Caco-2 (cell line): Measurements from ENCODE around the gene SRRM4. TPM values are rescaled to one million over a fixed set of nuclear protein-coding genes. Genes with fewer than 3 reads are reported as not detected.
A peak's percentile ranks its signal among the peaks of the same experiment; 100 is the strongest.

Experiments used
- BruUV-seq: library from RNA; stranded (reverse); fragments of 400-500 nt; replicated peaks from 2 replicates; lab custom pipeline; 2021; lab: Mats Ljungman, UMichigan
- CTCF ChIA-PET: fragments of 300-600 bp; sonication (Branson Sonifier 250); formaldehyde crosslinking; loops from one replicate; lab custom pipeline; 2022; ENCODE audit warnings: antibody characterized with exemption; lab: Charles Lee
- POLR2A ChIA-PET: fragments of 300-600 bp; sonication (Branson Sonifier 250); formaldehyde crosslinking; loops from one replicate; lab custom pipeline; 2022; ENCODE audit warnings: antibody characterized with exemption; lab: Charles Lee
- DNase-seq, 2 experiments: peaks; one replicate each; pipeline versions ENCODE4 v3.0.0 to v3.0.0-alpha.2; 2020 to 2022
- H3K27me3 ChIP-seq: replicated peaks from 2 replicates; pipeline ENCODE4 v1.6.0; 2011; ENCODE audit warnings: low read length; ENCODE audit not compliant: control insufficient read depth, insufficient read depth
- H3K36me3 ChIP-seq: 2 replicates; pipeline ENCODE4 v1.5.1; 2011; ENCODE audit warnings: low read length; ENCODE audit not compliant: control insufficient read depth, insufficient read depth
- H3K4me1 ChIP-seq: fragments of 250-450 bp; sonication (Bioruptor Pico); 2 replicates; pipeline ENCODE4 v1.5.1; 2020; ENCODE audit warnings: mild to moderate bottlenecking
- H3K4me3 ChIP-seq: 2 replicates; pipeline ENCODE4 v1.5.1; 2011; ENCODE audit warnings: low read depth, mild to moderate bottlenecking, control low read depth, low read length
- H3K9me3 ChIP-seq: fragments of 250-450 bp; sonication (Bioruptor Pico); 2 replicates; pipeline ENCODE4 v1.5.1; 2020; ENCODE audit warnings: mild to moderate bottlenecking, moderate library complexity
- H3K27ac Mint-ChIP-seq: one replicate; pipeline ENCODE4 v1.8.0; 2022; ENCODE audit warnings: mixed read lengths; ENCODE audit not compliant: unreplicated experiment
- H3K27me3 Mint-ChIP-seq: one replicate; pipeline ENCODE4 v1.8.0; 2022; ENCODE audit warnings: mixed read lengths; ENCODE audit not compliant: insufficient read depth, unreplicated experiment
- H3K36me3 Mint-ChIP-seq: one replicate; pipeline ENCODE4 v1.8.0; 2022; ENCODE audit warnings: mild to moderate bottlenecking, mixed read lengths; ENCODE audit not compliant: insufficient read depth, unreplicated experiment
- H3K4me1 Mint-ChIP-seq: one replicate; pipeline ENCODE4 v1.8.0; 2022; ENCODE audit warnings: low read depth, mixed read lengths; ENCODE audit not compliant: unreplicated experiment
- H3K4me3 Mint-ChIP-seq: one replicate; pipeline ENCODE4 v1.8.0; 2022; ENCODE audit warnings: mild to moderate bottlenecking, moderate library complexity, mixed read lengths; ENCODE audit not compliant: unreplicated experiment
- H3K9me3 Mint-ChIP-seq: one replicate; pipeline ENCODE4 v1.8.0; 2022; ENCODE audit warnings: mixed read lengths; ENCODE audit not compliant: unreplicated experiment
- CTCF ChIP-seq, 2 experiments: fragments of 200-600 bp in 1 of 2; IDR thresholded peaks; 1 replicate in 1 of 2; 2 replicates in 1 of 2; pipeline versions ENCODE4 v1.5.1 to v1.8.0; 2011 to 2022; ENCODE audit warnings: antibody characterized with exemption in 1 of 2, control low read depth in 1 of 2, inconsistent platforms in 1 of 2, low read depth in 1 of 2, low read length in 1 of 2, mild to moderate bottlenecking in 1 of 2, moderate library complexity in 1 of 2; ENCODE audit not compliant: insufficient read depth in 1 of 2, severe bottlenecking in 1 of 2, unreplicated experiment in 1 of 2
- intact Hi-C: fragments of 100-400 bp; cut with micrococcal nuclease; formaldehyde crosslinking; loops from one replicate; pipeline ENCODE4 v1.10.0; 2022; ENCODE audit not compliant: unreplicated experiment
- total RNA-seq: library from RNA; stranded (reverse); gene quantifications from 2 replicates; pipeline ENCODE4 v1.2.3, GENCODE V29; 2022

The SRRM4 gene
- total RNA-seq, 1 experiment from 2014 or later, result not detected

GRCh38 chr12:119168721-119169120 lies 187.4 kb downstream of the SRRM4 start:
- DNase-seq, result no peak
- Histone ChIP-seq H3K27me3 (no peaks in the 10 kb centered on the region), H3K9me3 (no peaks in the 10 kb centered on the region), H3K4me3 (no peak overlapping the region), H3K4me1 (peaks cover 62% of the 10 kb centered on the region), H3K36me3 (no peaks in the 10 kb centered on the region)
- peak overlapping the region; percentile 49 for H3K27ac Mint-ChIP-seq
- H3K4me1 Mint-ChIP-seq, result peaks cover 51% of the 10 kb centered on the region
- H3K27me3 Mint-ChIP-seq, result no peaks in the 10 kb centered on the region
- intact Hi-C loops, result loop anchor here (1.0 kb wide), 1 partner anchor 10 kb away; the partner anchor contains the start of gene HSPB8
- BruUV-seq, result no TSS peak
- POLR2A ChIA-PET, result interaction anchor here (0.5 to 1.1 kb wide), 2 partner anchors 10 to 11 kb away, joined by 4 to 5 read pairs; partner anchors contain the start of gene HSPB8
- TF ChIP-seq CTCF (IDR thresholded peaks at IDR 0.05; ENCODE audit: insufficient read depth in 1 of 2, low read depth in 1 of 2, low read length in 1 of 2, severe bottlenecking in 1 of 2, unreplicated experiment in 1 of 2), result no peak
- CTCF ChIA-PET, result interaction anchor here (1.2 kb wide), 1 partner anchor 40 kb away, joined by 3 read pairs; no protein-coding TSS in a partner anchor
- peaks cover 6% of the 10 kb centered on the region for H3K36me3 Mint-ChIP-seq
- H3K9me3 Mint-ChIP-seq, result no peaks in the 10 kb centered on the region
- H3K4me3 Mint-ChIP-seq, result peak overlapping the region; percentile 2

- Mint-ChIP-seq H3K36me3 (peaks cover 6% of the 10 kb centered on the region), H3K4me3 (peak overlapping the region; percentile 2), H3K27ac (peak overlapping the region; percentile 49), H3K4me1 (peaks cover 51% of the 10 kb centered on the region), H3K9me3 (no peaks in the 10 kb centered on the region), H3K27me3 (no peaks in the 10 kb centered on the region)
- H3K9me3 ChIP-seq, result no peaks in the 10 kb centered on the region
- POLR2A ChIA-PET, result interaction anchor here (0.5 to 1.1 kb wide), 2 partner anchors 9 to 10 kb away, joined by 4 to 5 read pairs; partner anchors contain the start of gene HSPB8
- BruUV-seq, result no TSS peak
- DNase-seq, result peak; percentile 58 to 61
- H3K4me1 ChIP-seq, result peaks cover 62% of the 10 kb centered on the region
- intact Hi-C loops, result loop anchor here (1.0 kb wide), 1 partner anchor 9 kb away; the partner anchor contains the start of gene HSPB8
- no peak overlapping the region for H3K4me3 ChIP-seq
- no peaks in the 10 kb centered on the region for H3K36me3 ChIP-seq
- CTCF ChIA-PET, result interaction anchor here (1.2 kb wide), 1 partner anchor 39 kb away, joined by 3 read pairs; no protein-coding TSS in a partner anchor
- TF ChIP-seq CTCF (IDR thresholded peaks at IDR 0.05; ENCODE audit: insufficient read depth in 1 of 2, low read depth in 1 of 2, low read length in 1 of 2, severe bottlenecking in 1 of 2, unreplicated experiment in 1 of 2), result no peak
- H3K27me3 ChIP-seq, result no peaks in the 10 kb centered on the region
Measured at GRCh38 chr12:119169150-119169549, 187.8 kb downstream of the SRRM4 start.

- no peak overlapping the region for H3K4me3 Mint-ChIP-seq
- H3K27me3 ChIP-seq, result no peaks in the 10 kb centered on the region
- no peaks in the 10 kb centered on the region for H3K9me3 ChIP-seq
- BruUV-seq, result no TSS peak
- peaks cover 51% of the 10 kb centered on the region for H3K4me1 Mint-ChIP-seq
- peaks cover 57% of the 10 kb centered on the region for H3K4me1 ChIP-seq
- intact Hi-C loops, result loop anchor here (10.0 kb wide), 1 partner anchor 64 kb away; no protein-coding TSS in a partner anchor
- TF ChIP-seq CTCF (IDR thresholded peaks at IDR 0.05; ENCODE audit: insufficient read depth in 1 of 2, low read depth in 1 of 2, low read length in 1 of 2, severe bottlenecking in 1 of 2, unreplicated experiment in 1 of 2), result no peak
- peaks cover 6% of the 10 kb centered on the region for H3K36me3 Mint-ChIP-seq
- ChIA-PET POLR2A (no interaction called here), CTCF (no interaction called here)
- H3K9me3 Mint-ChIP-seq, result no peaks in the 10 kb centered on the region
- peak; percentile 47 to 67 for DNase-seq
- no peaks in the 10 kb centered on the region for H3K27me3 Mint-ChIP-seq
- H3K27ac Mint-ChIP-seq, result peak overlapping the region; percentile 85
- H3K4me3 ChIP-seq, result no peak overlapping the region
- H3K36me3 ChIP-seq, result no peaks in the 10 kb centered on the region
Measured at GRCh38 chr12:119171291-119171690, 189.9 kb downstream of the SRRM4 start.
